ENCODE measurements around the gene AGFG2. TPM values are rescaled to one million over a fixed set of nuclear protein-coding genes. Genes with fewer than 3 reads are reported as not detected.
"Not testable (repeated sequence)": the region's sequence is repeated elsewhere in the genome, so short reads cannot be mapped to it uniquely, and the experiment has no call there.

The AGFG2 gene
- polyA plus RNA-seq, 1 experiment = 5.7 TPM

DNA sequence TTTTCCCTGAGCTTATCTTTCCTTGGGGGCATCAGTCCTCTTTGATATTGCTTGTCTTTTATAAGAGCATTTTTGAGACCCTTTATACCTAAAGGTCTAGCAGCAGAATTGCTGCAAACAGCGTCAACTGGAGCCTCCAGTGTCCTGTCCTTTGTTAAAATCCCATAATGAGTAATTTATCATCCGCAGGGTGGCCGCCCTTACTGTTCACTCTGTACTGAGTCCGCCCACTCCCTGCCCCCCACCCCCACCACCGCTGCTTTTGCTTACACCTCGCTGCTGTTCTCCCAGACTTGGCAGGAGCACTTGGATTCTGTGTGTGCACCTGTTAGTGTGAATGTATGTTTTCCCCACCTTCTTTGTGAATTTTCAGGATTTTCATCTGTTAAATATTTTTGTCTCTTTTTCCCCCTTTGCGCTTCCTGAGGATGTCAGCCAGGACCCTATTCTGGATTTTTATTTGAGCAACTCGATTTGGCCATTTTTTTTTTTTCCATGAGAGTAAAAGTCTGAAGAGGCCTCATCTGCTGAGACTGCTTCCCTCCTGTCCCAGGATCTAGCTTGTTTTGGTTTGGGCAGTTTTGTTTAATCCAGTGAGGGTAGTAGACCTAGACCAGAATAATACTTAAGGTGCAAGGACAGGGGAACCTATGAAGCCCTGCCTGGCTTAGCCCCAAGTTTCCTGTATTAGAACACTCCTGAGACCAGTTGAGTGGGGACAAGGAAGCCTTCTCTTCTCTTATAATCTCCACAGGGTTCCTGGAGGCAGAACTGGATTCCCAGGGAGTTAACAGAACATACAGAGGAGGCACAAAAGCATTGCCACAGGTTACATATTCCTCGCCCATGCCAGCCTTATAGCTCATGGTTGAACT lies 8.2 kb downstream of the AGFG2 start:
- H3K9me3 ChIP-seq (ENCODE audit: control insufficient read depth, insufficient read depth, low read length) = no peaks in the 10 kb centered on the region

DNA sequence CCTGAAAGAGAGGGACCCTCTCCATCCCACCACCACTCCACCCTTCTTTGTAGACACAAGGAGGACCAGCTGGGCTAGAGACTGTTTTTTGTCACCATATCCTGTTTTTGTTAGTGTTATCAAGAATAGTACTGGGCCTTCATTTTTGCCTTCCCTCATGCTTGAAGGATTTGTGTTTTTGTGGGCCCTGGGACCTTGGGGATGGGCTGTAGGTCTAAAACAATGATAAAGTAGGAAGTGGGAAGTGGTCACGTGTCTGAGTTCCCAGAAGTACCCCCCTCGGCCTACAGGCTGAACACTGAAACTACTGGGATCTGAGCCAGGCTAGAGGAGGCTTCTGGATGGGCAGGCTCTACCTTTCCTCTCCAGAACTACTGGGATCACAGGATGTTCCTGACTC lies 8.9 kb downstream of the AGFG2 start:
- Histone ChIP-seq H3K27me3 (ENCODE audit: control insufficient read depth, insufficient read depth, low read length) (no peaks in the 10 kb centered on the region), H3K4me3 (ENCODE audit: low read depth, low read length) (no peak overlapping the region), H3K9me3 (ENCODE audit: control insufficient read depth, insufficient read depth, low read length) (no peaks in the 10 kb centered on the region), H3K27ac (ENCODE audit: low read depth, low read length) (no peak overlapping the region)
- ChIA-PET CTCF (interaction anchor here (0.6 to 7.7 kb wide), 5 partner anchors 13 to 77 kb away, joined by 5 to 72 read pairs (median 10); no protein-coding TSS in a partner anchor), POLR2A (no interaction called here)
- TF ChIP-seq, protein P1, sequence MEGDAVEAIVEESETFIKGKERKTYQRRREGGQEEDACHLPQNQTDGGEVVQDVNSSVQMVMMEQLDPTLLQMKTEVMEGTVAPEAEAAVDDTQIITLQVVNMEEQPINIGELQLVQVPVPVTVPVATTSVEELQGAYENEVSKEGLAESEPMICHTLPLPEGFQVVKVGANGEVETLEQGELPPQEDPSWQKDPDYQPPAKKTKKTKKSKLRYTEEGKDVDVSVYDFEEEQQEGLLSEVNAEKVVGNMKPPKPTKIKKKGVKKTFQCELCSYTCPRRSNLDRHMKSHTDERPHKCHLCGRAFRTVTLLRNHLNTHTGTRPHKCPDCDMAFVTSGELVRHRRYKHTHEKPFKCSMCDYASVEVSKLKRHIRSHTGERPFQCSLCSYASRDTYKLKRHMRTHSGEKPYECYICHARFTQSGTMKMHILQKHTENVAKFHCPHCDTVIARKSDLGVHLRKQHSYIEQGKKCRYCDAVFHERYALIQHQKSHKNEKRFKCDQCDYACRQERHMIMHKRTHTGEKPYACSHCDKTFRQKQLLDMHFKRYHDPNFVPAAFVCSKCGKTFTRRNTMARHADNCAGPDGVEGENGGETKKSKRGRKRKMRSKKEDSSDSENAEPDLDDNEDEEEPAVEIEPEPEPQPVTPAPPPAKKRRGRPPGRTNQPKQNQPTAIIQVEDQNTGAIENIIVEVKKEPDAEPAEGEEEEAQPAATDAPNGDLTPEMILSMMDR (IDR thresholded peaks at IDR 0.05; ENCODE audit: low read depth, low read length) = no peak
- no peak for DNase-seq (ENCODE audit: low read depth, low spot score)

More for the DNA sequence above, 8.2 kb downstream of the AGFG2 start:
- CTCF ChIA-PET = interaction anchor here (0.5 to 7.7 kb wide), 7 partner anchors 13 to 85 kb away, joined by 3 to 72 read pairs (median 8); no protein-coding TSS in a partner anchor
- no peak for DNase-seq (ENCODE audit: low read depth, low spot score)
- Histone ChIP-seq H3K27ac (ENCODE audit: low read depth, low read length) (peak overlapping the region; percentile 81), H3K4me3 (ENCODE audit: low read depth, low read length) (no peak overlapping the region), H3K27me3 (ENCODE audit: control insufficient read depth, insufficient read depth, low read length) (no peaks in the 10 kb centered on the region)
- TF ChIP-seq, protein P1 (IDR thresholded peaks at IDR 0.05; ENCODE audit: low read depth, low read length) = no peak
- POLR2A ChIA-PET = no interaction called here

DNA sequence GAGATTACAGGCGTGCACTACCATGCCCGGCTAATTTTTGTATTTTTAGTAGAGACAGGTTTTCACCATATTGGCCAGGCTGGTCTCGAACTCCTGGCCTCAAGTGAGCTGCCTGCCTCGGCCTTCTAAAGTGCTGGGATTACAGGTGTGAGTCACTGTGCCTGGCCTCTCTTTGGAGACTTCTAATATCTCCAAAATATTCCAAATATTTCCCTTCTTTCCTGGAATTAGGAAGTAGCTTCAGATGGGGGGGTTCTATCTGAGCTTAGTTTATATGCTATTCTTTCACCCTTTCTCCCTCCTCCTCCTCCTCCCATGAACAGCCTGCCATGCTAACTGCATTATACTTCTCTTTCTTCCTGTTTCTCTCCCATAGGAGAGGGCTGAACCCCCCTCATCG lies 9.4 kb downstream of the AGFG2 start:
- H3K27me3 ChIP-seq (ENCODE audit: control insufficient read depth, insufficient read depth, low read length); H3K9me3 ChIP-seq (ENCODE audit: control insufficient read depth, insufficient read depth, low read length); DNase-seq (ENCODE audit: low read depth, low spot score); H3K4me3 ChIP-seq (ENCODE audit: low read depth, low read length); H3K27ac ChIP-seq (ENCODE audit: low read depth, low read length): not testable (repeated sequence)
- CTCF ChIA-PET = interaction anchor here (2.1 to 7.7 kb wide), 4 partner anchors 12 to 78 kb away, joined by 8 to 72 read pairs (median 17); no protein-coding TSS in a partner anchor
- POLR2A ChIA-PET = interaction anchor here (0.6 kb wide), 1 partner anchor 36 kb away, joined by 3 read pairs; no protein-coding TSS in a partner anchor

DNA sequence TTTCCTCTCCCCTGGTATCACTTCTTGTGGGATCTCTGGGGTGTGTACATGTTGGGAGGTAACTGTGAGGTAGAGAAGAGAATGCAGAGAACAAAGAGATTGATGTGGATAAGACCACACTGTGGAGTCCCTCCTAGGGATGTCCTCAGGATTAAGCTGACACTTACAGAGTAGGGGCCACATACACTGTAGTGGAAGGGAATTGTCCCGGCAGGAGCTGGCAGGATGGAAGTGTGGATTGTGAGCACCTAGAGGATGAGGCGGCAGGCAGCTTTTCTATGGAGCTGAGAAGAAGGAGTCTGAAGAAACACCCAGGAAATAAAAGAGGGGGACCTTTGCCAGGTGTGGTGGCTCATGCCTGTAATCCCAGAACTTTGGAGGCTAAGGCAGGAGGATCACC lies 13.5 kb downstream of the AGFG2 start:
- DNase-seq (ENCODE audit: low read depth, low spot score) = no peak
- TF ChIP-seq, protein P1 (IDR thresholded peaks at IDR 0.05; ENCODE audit: low read depth, low read length) = no peak
- no peak overlapping the region for H3K27ac ChIP-seq (ENCODE audit: low read depth, low read length)
- ChIA-PET CTCF (no interaction called here), POLR2A (interaction anchor here (0.6 kb wide), 1 partner anchor 87 kb away, joined by 3 read pairs; no protein-coding TSS in a partner anchor)
- no peaks in the 10 kb centered on the region for H3K9me3 ChIP-seq (ENCODE audit: control insufficient read depth, insufficient read depth, low read length)
- H3K27me3 ChIP-seq (ENCODE audit: control insufficient read depth, insufficient read depth, low read length) = no peaks in the 10 kb centered on the region
- H3K4me3 ChIP-seq (ENCODE audit: low read depth, low read length) = no peak overlapping the region

DNA sequence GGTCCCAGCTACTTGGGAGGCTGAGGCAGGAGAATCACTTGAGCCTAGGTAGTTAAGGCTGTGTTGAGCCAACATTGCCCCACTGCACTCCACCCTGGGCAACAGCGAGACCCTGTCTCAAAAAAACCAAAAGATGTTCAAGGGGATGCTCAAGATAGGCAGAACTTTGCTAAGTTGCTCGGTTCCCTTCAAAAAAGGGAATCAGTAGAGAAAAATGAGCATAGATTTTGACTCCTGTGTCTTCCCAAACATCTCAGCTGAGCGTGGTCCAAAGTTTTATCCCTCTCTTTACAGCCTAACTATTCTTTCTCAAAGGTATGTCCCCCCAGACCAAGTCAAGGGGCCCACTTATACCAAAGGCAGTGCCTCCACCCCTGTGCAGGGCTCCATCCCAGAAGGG lies 14.0 kb downstream of the AGFG2 start:
- Histone ChIP-seq H3K27ac (ENCODE audit: low read depth, low read length) (no peak overlapping the region), H3K4me3 (ENCODE audit: low read depth, low read length) (no peak overlapping the region), H3K27me3 (ENCODE audit: control insufficient read depth, insufficient read depth, low read length) (no peaks in the 10 kb centered on the region), H3K9me3 (ENCODE audit: control insufficient read depth, insufficient read depth, low read length) (no peaks in the 10 kb centered on the region)
- ChIA-PET CTCF (no interaction called here), POLR2A (interaction anchor here (0.6 kb wide), 1 partner anchor 88 kb away, joined by 3 read pairs; no protein-coding TSS in a partner anchor)
- TF ChIP-seq, protein P1 (IDR thresholded peaks at IDR 0.05; ENCODE audit: low read depth, low read length) = no peak
- DNase-seq (ENCODE audit: low read depth, low spot score) = no peak
